ENCODE results near the gene PIK3CB. TPM values are rescaled to one million over a fixed set of nuclear protein-coding genes. Genes with fewer than 3 reads are reported as not detected.
"Not testable (repeated sequence)": the region's sequence is repeated elsewhere in the genome, so short reads cannot be mapped to it uniquely, and the experiment has no call there.

The PIK3CB gene
- total RNA-seq, 2 donors from 2014 or later, result 43.4 to 51.5 TPM

- H3K36me3 ChIP-seq, result no peaks in the 10 kb centered on the region
- no peak overlapping the region for H3K9ac ChIP-seq (ENCODE audit: low read depth in 2 of 2, low read length in 2 of 2)
- intact Hi-C loops (cut with DNase I), result no loop called here
- no peak overlapping the region for H3K4me3 ChIP-seq
- no peak overlapping the region for H3K27ac ChIP-seq
- no peaks in the 10 kb centered on the region for H3K27me3 ChIP-seq
- DNase-seq, result no peak
- no peaks in the 10 kb centered on the region for H3K4me1 ChIP-seq
- H3K9me3 ChIP-seq, result no peaks in the 10 kb centered on the region
- no peak for TF ChIP-seq CTCF (IDR thresholded peaks at IDR 0.05)
Measured at GRCh38 chr3:138681463-138682220, 153.1 kb downstream of the PIK3CB start.

DNA sequence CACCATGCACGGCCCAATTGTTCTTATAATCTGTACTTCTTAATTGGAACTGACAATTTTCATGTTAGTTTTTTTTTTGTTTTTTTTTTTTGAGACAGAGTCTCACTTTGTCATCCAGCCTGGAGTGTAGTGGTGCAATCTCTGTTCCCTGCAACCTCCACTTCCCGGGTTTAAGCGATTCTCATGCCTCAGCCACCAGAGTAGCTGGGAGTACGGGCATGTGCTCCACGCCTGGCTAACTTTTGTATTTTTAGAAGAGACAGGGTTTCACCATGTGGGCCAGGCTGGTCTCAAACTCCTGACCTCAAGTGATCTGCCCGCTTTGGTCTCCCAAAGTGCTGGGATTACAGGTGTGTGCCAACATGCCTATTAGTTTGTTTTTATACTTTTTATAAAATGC is 153.8 kb downstream of the PIK3CB start:
- intact Hi-C loops (cut with DNase I); H3K9me3 ChIP-seq; H3K27me3 ChIP-seq; H3K4me3 ChIP-seq; H3K9ac ChIP-seq (ENCODE audit: low read depth in 2 of 2, low read length in 2 of 2); H3K4me1 ChIP-seq; H3K27ac ChIP-seq; H3K36me3 ChIP-seq; DNase-seq: not testable (repeated sequence)

- Histone ChIP-seq H3K4me3 (no peak overlapping the region), H3K27me3 (no peaks in the 10 kb centered on the region), H3K9ac (ENCODE audit: low read depth in 2 of 2, low read length in 2 of 2) (no peak overlapping the region), H3K36me3 (no peaks in the 10 kb centered on the region), H3K4me1 (no peaks in the 10 kb centered on the region), H3K9me3 (no peaks in the 10 kb centered on the region), H3K27ac (no peak overlapping the region)
- no peak for TF ChIP-seq CTCF (IDR thresholded peaks at IDR 0.05)
- intact Hi-C loops (cut with DNase I), result no loop called here
- no peak for DNase-seq
Measured at GRCh38 chr3:138678874-138679392, 155.8 kb downstream of the PIK3CB start.

GRCh38 chr3:138678086-138678485 is 156.6 kb downstream of the PIK3CB start:
- H3K36me3 ChIP-seq, result no peaks in the 10 kb centered on the region
- no peak overlapping the region for H3K27ac ChIP-seq
- DNase-seq, result no peak

DNA sequence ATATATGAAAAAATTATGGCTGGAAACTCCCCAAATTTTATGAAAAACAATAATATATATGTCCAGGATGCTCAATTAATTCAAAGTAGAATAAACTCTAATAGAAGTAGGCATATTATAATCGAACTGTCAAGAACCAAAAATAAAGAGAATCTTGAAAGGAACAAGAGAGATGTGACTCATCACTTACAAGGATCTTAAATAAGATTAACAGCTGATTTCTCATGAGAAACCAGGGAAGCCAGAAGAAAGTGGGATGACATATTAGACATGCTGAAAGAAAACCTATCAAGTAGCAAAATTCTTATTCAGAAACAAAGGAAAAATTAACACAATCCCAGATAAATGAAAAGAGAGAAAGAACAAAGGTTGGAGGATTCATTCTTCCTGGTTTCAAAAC is 159.3 kb downstream of the PIK3CB start:
- Histone ChIP-seq H3K27ac (no peak overlapping the region), H3K9me3 (no peaks in the 10 kb centered on the region), H3K36me3 (no peaks in the 10 kb centered on the region), H3K4me1 (no peaks in the 10 kb centered on the region), H3K27me3 (no peaks in the 10 kb centered on the region), H3K4me3 (no peak overlapping the region), H3K9ac (ENCODE audit: low read depth in 2 of 2, low read length in 2 of 2) (no peak overlapping the region)
- no peak for DNase-seq
- TF ChIP-seq CTCF (IDR thresholded peaks at IDR 0.05), result no peak
- intact Hi-C loops (cut with DNase I), result no loop called here

More at GRCh38 chr3:138678086-138678485, 156.6 kb downstream of the PIK3CB start:
- TF ChIP-seq CTCF (IDR thresholded peaks at IDR 0.05), result no peak
- no peak overlapping the region for H3K9ac ChIP-seq (ENCODE audit: low read depth in 2 of 2, low read length in 2 of 2)
- no peaks in the 10 kb centered on the region for H3K9me3 ChIP-seq
- intact Hi-C loops (cut with DNase I), result no loop called here
- H3K4me1 ChIP-seq, result no peaks in the 10 kb centered on the region
- H3K4me3 ChIP-seq, result no peak overlapping the region
- no peaks in the 10 kb centered on the region for H3K27me3 ChIP-seq

All from colonic mucosa (tissue), 4 donors.